Natural killer cell (primary cell): Measurements from ENCODE around the gene RPL35. TPM values are rescaled to one million over a fixed set of nuclear protein-coding genes. Genes with fewer than 3 reads are reported as not detected.

ENCODE experiments used
- ATAC-seq, 3 donors: fragments of 150-1000 bp in 2 of 3; fragments of 200-7000 bp in 1 of 3; cut with Tn5 transposase; 1 replicate in 1 of 3; 2 replicates in 2 of 3; pipeline ENCODE4 v1.10.0; 2021; ENCODE audit warnings: mild to moderate bottlenecking in 2 of 3, moderate library complexity in 2 of 3
- DNase-seq, 2 donors: peaks; one replicate each; pipeline versions ENCODE4 v3.0.0 to v3.0.0-alpha.2; 2013 to 2021; ENCODE audit warnings: mixed read lengths in 1 of 2
- H3K27ac ChIP-seq: one replicate; pipeline ENCODE4 v1.5.1; 2013; ENCODE audit warnings: mild to moderate bottlenecking, low read length
- H3K27me3 ChIP-seq: one replicate; pipeline ENCODE4 v1.6.1; 2013; ENCODE audit warnings: low read length; ENCODE audit not compliant: control insufficient read depth, insufficient read depth
- H3K36me3 ChIP-seq: one replicate; pipeline ENCODE4 v1.6.1; 2013; ENCODE audit warnings: low read length; ENCODE audit not compliant: control insufficient read depth, insufficient read depth
- H3K4me1 ChIP-seq: one replicate; pipeline ENCODE4 v1.6.1; 2013; ENCODE audit warnings: low read length; ENCODE audit not compliant: control insufficient read depth, insufficient read depth
- H3K4me3 ChIP-seq: one replicate; pipeline ENCODE4 v1.5.1; 2013; ENCODE audit warnings: low read length
- H3K9me3 ChIP-seq: one replicate; pipeline ENCODE4 v1.6.1; 2013; ENCODE audit warnings: low read length; ENCODE audit not compliant: control insufficient read depth, insufficient read depth
- H3K27ac Mint-ChIP-seq, 2 donors: one replicate each; pipeline ENCODE4 v1.8.0; 2022; ENCODE audit warnings: mild to moderate bottlenecking in 2 of 2, mixed read lengths in 2 of 2, moderate library complexity in 1 of 2
- H3K27me3 Mint-ChIP-seq, 2 donors: one replicate each; pipeline ENCODE4 v1.8.0; 2022; ENCODE audit warnings: low read depth in 2 of 2, mixed read lengths in 2 of 2
- H3K36me3 Mint-ChIP-seq: one replicate; pipeline ENCODE4 v1.8.0; 2022; ENCODE audit warnings: mixed read lengths
- H3K4me1 Mint-ChIP-seq, 2 donors: one replicate each; pipeline ENCODE4 v1.8.0; 2022; ENCODE audit warnings: mixed read lengths in 2 of 2
- H3K4me3 Mint-ChIP-seq: one replicate; pipeline ENCODE4 v1.8.0; 2022; ENCODE audit warnings: mild to moderate bottlenecking, moderate library complexity, mixed read lengths
- H3K9me3 Mint-ChIP-seq, 2 donors: one replicate each; pipeline ENCODE4 v1.8.0; 2022; ENCODE audit warnings: mixed read lengths in 2 of 2
- CTCF ChIP-seq: fragments of 200-600 bp; IDR thresholded peaks from one replicate; pipeline ENCODE4 v1.8.0; 2022; ENCODE audit warnings: antibody characterized with exemption
- WGBS: methylation state at CpG from one replicate; pipeline ENCODE4 v1.1.7; 2013; ENCODE audit warnings: missing lambda C conversion rate; ENCODE audit not compliant: insufficient coverage; 5-methylcytosine and 5-hydroxymethylcytosine counted together
- intact Hi-C: fragments of 100-400 bp; cut with micrococcal nuclease; formaldehyde crosslinking; loops from one replicate; pipeline ENCODE4 v1.14.2; 2022
- total RNA-seq, 4 donors: library from RNA; stranded (reverse); fragments of 120-200 nt in 1 of 4; gene quantifications; one replicate each; pipeline versions ENCODE4 v1.2.3 to v1.2.4, GENCODE V29; 2013 to 2022

The RPL35 gene
- total RNA-seq, 3 donors from 2014 or later (not counting 1 experiment from before 2014, with no cell fraction given): 716 to 896 (median 795) TPM

DNA sequence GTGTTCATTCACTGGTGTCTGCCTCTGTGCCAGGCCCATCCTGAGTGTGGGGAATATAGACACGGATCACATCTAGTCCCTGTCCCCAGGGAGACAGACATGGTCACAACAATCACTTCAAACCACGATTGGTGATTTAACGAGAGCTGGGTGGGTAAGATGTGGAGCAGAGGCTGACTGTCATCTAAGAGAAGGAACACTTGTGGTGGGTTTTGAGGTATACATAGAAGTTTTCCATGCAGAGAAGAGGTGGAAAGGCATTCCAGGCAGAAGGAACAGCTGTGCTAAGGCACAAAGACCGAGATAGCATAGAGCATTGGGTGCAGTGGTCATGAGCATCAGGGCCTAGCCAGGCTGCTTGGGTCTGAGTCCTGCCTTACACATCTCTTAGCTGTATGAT lies 31.2 kb downstream of the RPL35 start:
- Histone ChIP-seq H3K4me1 (no peaks in the 10 kb centered on the region), H3K36me3 (no peaks in the 10 kb centered on the region), H3K9me3 (no peaks in the 10 kb centered on the region), H3K27ac (no peak overlapping the region), H3K4me3 (no peak overlapping the region), H3K27me3 (no peaks in the 10 kb centered on the region)
- Mint-ChIP-seq H3K36me3 (no peaks in the 10 kb centered on the region), H3K27ac (no peak overlapping the region), H3K27me3 (peaks cover 0 to 3% of the 10 kb centered on the region in 2 donors), H3K4me1 (no peaks in the 10 kb centered on the region), H3K9me3 (no peaks in the 10 kb centered on the region), H3K4me3 (no peak overlapping the region)
- no peak for DNase-seq
- no peak for ATAC-seq
- no peak for TF ChIP-seq CTCF
- intact Hi-C loops: loop anchor here (10.0 kb wide), 1 partner anchor 64 kb away; no protein-coding TSS in a partner anchor
- WGBS: 61% methylated on average over 4 of the region's 4 CpGs

- Histone ChIP-seq H3K36me3 (no peaks in the 10 kb centered on the region), H3K4me1 (no peaks in the 10 kb centered on the region), H3K4me3 (no peak overlapping the region), H3K9me3 (no peaks in the 10 kb centered on the region), H3K27me3 (no peaks in the 10 kb centered on the region), H3K27ac (no peak overlapping the region)
- H3K27me3 Mint-ChIP-seq: peaks cover 0 to 3% of the 10 kb centered on the region in 2 donors
- H3K4me3 Mint-ChIP-seq: no peak overlapping the region
- H3K4me1 Mint-ChIP-seq: no peaks in the 10 kb centered on the region
- 74% methylated on average over 5 of the region's 5 CpGs for WGBS
- DNase-seq (no peak), ATAC-seq (no peak)
- H3K27ac Mint-ChIP-seq: no peak overlapping the region
- H3K9me3 Mint-ChIP-seq: no peaks in the 10 kb centered on the region
- no peak for TF ChIP-seq CTCF
- intact Hi-C loops: no loop called here
- no peaks in the 10 kb centered on the region for H3K36me3 Mint-ChIP-seq
Observed at GRCh38 chr9:124829334-124829669, 32.5 kb downstream of the RPL35 start.

DNA sequence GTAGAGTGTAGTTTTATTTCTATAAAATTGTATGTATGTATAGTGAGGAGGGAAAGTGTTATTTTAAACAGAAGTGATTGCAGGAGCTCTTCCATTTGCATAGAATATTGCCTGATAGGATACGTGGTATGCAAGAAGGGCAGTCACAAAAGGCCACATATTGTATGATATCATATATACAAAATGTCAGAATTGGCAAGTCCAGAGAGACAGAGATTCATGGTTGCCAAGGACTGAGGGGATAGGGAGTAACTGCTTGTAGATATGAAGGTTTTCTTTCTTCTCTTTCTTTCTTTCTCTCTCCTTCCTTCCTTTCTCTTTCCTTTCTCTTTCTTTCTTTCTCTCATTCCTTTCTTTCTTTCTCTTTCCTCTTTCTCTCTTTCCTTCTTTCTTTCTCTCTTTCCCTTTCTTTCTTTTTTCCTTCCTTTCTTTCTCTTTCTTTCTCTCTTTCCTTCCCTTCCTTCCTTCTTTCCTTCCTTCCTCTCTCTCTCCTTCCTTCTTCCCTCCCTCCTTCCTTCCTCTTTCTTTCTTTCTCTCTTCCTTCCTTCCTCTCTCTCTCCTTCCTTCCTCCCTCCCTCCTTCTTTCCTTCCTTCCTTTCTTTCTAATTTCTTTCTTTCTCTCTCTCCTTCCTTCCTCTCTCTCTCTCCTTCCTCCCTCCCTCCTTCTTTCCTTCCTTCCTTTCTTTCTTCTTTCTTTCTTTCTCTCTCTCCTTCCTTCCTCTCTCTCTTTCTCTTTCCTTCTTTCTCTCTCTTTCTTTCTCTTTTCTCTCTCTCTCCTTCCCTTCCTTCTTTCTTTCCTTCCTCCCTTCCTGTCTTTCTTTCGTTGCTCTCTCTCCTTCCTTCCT lies 33.0 kb downstream of the RPL35 start:
- Mint-ChIP-seq H3K9me3 (no peaks in the 10 kb centered on the region), H3K27me3 (peaks cover 0 to 3% of the 10 kb centered on the region in 2 donors), H3K36me3 (no peaks in the 10 kb centered on the region), H3K4me1 (no peaks in the 10 kb centered on the region), H3K27ac (no peak overlapping the region), H3K4me3 (no peak overlapping the region)
- Histone ChIP-seq H3K9me3 (no peaks in the 10 kb centered on the region), H3K27me3 (no peaks in the 10 kb centered on the region), H3K27ac (no peak overlapping the region), H3K4me1 (no peaks in the 10 kb centered on the region), H3K36me3 (no peaks in the 10 kb centered on the region), H3K4me3 (no peak overlapping the region)
- no peak for ATAC-seq
- intact Hi-C loops: no loop called here
- no peak for DNase-seq
- WGBS: 40% methylated on average over 2 of the region's 2 CpGs
- TF ChIP-seq CTCF: no peak
